Neural cell (in vitro differentiated cells): ENCODE data around the gene ACACA.

Source experiments
- EZH2 ChIP-seq: fragments of 200-600, 300-800 bp; shearing (Covaris generic), sonication (generic); IDR thresholded peaks from 2 replicates; pipeline ENCODE4 v1.6.1; 2014; ENCODE audit warnings: antibody characterized with exemption, low read length, borderline replicate concordance, mild to moderate bottlenecking; ENCODE audit not compliant: insufficient read depth, poor library complexity, severe bottlenecking
- MXI1 ChIP-seq: fragments of 450-650 bp; conservative IDR thresholded peaks from 2 replicates; pipeline ENCODE4 v1.6.1; 2014; ENCODE audit warnings: antibody characterized with exemption, mild to moderate bottlenecking; ENCODE audit not compliant: poor library complexity, severe bottlenecking
- POLR2AphosphoS5 ChIP-seq: IDR thresholded peaks from 2 replicates; pipeline ENCODE4 v1.6.1; 2012
- RAD21 ChIP-seq: fragments of 450-650 bp; conservative IDR thresholded peaks from 2 replicates; pipeline ENCODE4 v1.6.1; 2014; ENCODE audit warnings: antibody characterized with exemption, mild to moderate bottlenecking, moderate library complexity
- SMC3 ChIP-seq: fragments of 450-650 bp; conservative IDR thresholded peaks from 2 replicates; pipeline ENCODE4 v1.6.1; 2014; ENCODE audit warnings: antibody characterized with exemption, mild to moderate bottlenecking, moderate library complexity; ENCODE audit not compliant: poor library complexity
- TAF1 ChIP-seq: IDR thresholded peaks from 2 replicates; pipeline ENCODE4 v1.6.1; 2012; ENCODE audit warnings: low read depth
- TF ChIP-seq, protein P1 (sequence below): fragments of 450-650 bp; IDR thresholded peaks from 2 replicates; pipeline ENCODE4 v1.5.1; 2014; ENCODE audit warnings: antibody characterized with exemption, mild to moderate bottlenecking, moderate library complexity; ENCODE audit not compliant: poor library complexity, severe bottlenecking
- TF ChIP-seq, protein P2 (sequence below): IDR thresholded peaks from 2 replicates; pipeline ENCODE4 v1.6.1; 2012; ENCODE audit warnings: borderline replicate concordance

DNA sequence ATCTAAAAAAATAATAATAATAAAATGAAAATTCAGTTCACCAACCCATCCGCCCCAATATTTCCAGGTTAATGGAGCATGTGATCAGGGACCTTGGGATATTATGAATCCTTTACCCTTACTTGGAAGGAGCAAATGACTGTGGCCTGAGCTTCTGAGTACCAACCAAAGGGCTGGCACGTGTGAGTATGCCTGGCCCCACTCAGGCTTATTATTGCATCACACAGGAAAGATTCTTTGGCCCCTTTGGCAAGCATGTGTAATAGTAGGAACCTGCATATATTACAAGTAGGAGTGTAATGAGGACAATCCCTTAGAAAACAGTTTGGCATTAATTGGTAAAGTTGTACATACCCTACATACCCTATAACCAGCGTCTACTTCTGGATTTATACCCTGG lies 38.1 kb downstream of the ACACA start:
- TF ChIP-seq, protein P1, sequence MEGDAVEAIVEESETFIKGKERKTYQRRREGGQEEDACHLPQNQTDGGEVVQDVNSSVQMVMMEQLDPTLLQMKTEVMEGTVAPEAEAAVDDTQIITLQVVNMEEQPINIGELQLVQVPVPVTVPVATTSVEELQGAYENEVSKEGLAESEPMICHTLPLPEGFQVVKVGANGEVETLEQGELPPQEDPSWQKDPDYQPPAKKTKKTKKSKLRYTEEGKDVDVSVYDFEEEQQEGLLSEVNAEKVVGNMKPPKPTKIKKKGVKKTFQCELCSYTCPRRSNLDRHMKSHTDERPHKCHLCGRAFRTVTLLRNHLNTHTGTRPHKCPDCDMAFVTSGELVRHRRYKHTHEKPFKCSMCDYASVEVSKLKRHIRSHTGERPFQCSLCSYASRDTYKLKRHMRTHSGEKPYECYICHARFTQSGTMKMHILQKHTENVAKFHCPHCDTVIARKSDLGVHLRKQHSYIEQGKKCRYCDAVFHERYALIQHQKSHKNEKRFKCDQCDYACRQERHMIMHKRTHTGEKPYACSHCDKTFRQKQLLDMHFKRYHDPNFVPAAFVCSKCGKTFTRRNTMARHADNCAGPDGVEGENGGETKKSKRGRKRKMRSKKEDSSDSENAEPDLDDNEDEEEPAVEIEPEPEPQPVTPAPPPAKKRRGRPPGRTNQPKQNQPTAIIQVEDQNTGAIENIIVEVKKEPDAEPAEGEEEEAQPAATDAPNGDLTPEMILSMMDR: no peak
- TF ChIP-seq, protein P2, sequence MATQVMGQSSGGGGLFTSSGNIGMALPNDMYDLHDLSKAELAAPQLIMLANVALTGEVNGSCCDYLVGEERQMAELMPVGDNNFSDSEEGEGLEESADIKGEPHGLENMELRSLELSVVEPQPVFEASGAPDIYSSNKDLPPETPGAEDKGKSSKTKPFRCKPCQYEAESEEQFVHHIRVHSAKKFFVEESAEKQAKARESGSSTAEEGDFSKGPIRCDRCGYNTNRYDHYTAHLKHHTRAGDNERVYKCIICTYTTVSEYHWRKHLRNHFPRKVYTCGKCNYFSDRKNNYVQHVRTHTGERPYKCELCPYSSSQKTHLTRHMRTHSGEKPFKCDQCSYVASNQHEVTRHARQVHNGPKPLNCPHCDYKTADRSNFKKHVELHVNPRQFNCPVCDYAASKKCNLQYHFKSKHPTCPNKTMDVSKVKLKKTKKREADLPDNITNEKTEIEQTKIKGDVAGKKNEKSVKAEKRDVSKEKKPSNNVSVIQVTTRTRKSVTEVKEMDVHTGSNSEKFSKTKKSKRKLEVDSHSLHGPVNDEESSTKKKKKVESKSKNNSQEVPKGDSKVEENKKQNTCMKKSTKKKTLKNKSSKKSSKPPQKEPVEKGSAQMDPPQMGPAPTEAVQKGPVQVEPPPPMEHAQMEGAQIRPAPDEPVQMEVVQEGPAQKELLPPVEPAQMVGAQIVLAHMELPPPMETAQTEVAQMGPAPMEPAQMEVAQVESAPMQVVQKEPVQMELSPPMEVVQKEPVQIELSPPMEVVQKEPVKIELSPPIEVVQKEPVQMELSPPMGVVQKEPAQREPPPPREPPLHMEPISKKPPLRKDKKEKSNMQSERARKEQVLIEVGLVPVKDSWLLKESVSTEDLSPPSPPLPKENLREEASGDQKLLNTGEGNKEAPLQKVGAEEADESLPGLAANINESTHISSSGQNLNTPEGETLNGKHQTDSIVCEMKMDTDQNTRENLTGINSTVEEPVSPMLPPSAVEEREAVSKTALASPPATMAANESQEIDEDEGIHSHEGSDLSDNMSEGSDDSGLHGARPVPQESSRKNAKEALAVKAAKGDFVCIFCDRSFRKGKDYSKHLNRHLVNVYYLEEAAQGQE: no peak
- TF ChIP-seq EZH2: no peak
- TF ChIP-seq POLR2AphosphoS5: no peak
- TF ChIP-seq RAD21: no peak
- TF ChIP-seq SMC3: no peak
- no peak for TF ChIP-seq MXI1
- no peak for TF ChIP-seq TAF1
